Colonic mucosa (tissue), 4 donors: ENCODE results near the gene HLA-E. TPM values are rescaled to one million over a fixed set of nuclear protein-coding genes. Genes with fewer than 3 reads are reported as not detected.
"Not testable (repeated sequence)": the region's sequence is repeated elsewhere in the genome, so short reads cannot be mapped to it uniquely, and the experiment has no call there.

Experiments
- DNase-seq: peaks from one replicate; pipeline ENCODE4 v3.0.0-alpha.2; 2020
- H3K27ac ChIP-seq: fragments of 200-600 bp; one replicate; pipeline ENCODE4 v1.8.0; 2021
- H3K27me3 ChIP-seq: fragments of 200-600 bp; one replicate; pipeline ENCODE4 v1.8.0; 2021
- H3K36me3 ChIP-seq: fragments of 200-600 bp; one replicate; pipeline ENCODE4 v1.8.0; 2021
- H3K4me1 ChIP-seq: fragments of 200-600 bp; one replicate; pipeline ENCODE4 v1.8.0; 2021; ENCODE audit warnings: mild to moderate bottlenecking
- H3K4me3 ChIP-seq: fragments of 200-600 bp; one replicate; pipeline ENCODE4 v1.8.0; 2021
- H3K9ac ChIP-seq, 2 donors: one replicate each; pipeline ENCODE4 v1.7.0; 2013; ENCODE audit warnings: control low read depth in 2 of 2, low read depth in 2 of 2, low read length in 2 of 2
- H3K9me3 ChIP-seq: fragments of 200-600 bp; one replicate; pipeline ENCODE4 v1.8.0; 2021
- intact Hi-C: fragments of 100-400 bp; cut with DNase I; formaldehyde crosslinking; loops from one replicate; pipeline ENCODE4 v1.14.1; 2022
- total RNA-seq, 2 donors: library from RNA; stranded (reverse); fragmentation: NEBNext Ultra II Directional in 1 of 2; extraction: Animal tissue kit (Norgen Biotek cat#: 25700) in 1 of 2; gene quantifications; one replicate each; pipeline ENCODE4 v1.2.1, GENCODE V29; 2021
- TF ChIP-seq, protein P1 (sequence below): fragments of 200-600 bp; IDR thresholded peaks from one replicate; pipeline ENCODE4 v1.8.0; 2022; ENCODE audit warnings: antibody characterized with exemption, mild to moderate bottlenecking
- donor health status: healthy.
- donor health status: DM: no; HTN: no; CAD: no.
- donor health status: DM: no; HTN: no; CAD: no.

Gene HLA-E
- total RNA-seq, 2 donors from 2014 or later: 208 to 471 TPM

GRCh38 chr6:30481965-30482644 is 7.2 kb upstream of the HLA-E start:
- not testable (repeated sequence) for H3K36me3 ChIP-seq, H3K9me3 ChIP-seq, H3K4me1 ChIP-seq, H3K9ac ChIP-seq, H3K27ac ChIP-seq, H3K4me3 ChIP-seq
- H3K27me3 ChIP-seq: peaks cover 15% of the 10 kb centered on the region
- DNase-seq: peak; percentile 81
- intact Hi-C loops: loop anchor here (2.0 to 5.0 kb wide), 3 partner anchors 53 to 190 kb away; partner anchors contain the start of gene DHX16
- TF ChIP-seq, protein P1, sequence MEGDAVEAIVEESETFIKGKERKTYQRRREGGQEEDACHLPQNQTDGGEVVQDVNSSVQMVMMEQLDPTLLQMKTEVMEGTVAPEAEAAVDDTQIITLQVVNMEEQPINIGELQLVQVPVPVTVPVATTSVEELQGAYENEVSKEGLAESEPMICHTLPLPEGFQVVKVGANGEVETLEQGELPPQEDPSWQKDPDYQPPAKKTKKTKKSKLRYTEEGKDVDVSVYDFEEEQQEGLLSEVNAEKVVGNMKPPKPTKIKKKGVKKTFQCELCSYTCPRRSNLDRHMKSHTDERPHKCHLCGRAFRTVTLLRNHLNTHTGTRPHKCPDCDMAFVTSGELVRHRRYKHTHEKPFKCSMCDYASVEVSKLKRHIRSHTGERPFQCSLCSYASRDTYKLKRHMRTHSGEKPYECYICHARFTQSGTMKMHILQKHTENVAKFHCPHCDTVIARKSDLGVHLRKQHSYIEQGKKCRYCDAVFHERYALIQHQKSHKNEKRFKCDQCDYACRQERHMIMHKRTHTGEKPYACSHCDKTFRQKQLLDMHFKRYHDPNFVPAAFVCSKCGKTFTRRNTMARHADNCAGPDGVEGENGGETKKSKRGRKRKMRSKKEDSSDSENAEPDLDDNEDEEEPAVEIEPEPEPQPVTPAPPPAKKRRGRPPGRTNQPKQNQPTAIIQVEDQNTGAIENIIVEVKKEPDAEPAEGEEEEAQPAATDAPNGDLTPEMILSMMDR: peak; percentile 72

GRCh38 chr6:30483677-30484279 is 5.5 kb upstream of the HLA-E start:
- no peaks in the 10 kb centered on the region for H3K4me1 ChIP-seq
- no peaks in the 10 kb centered on the region for H3K9me3 ChIP-seq
- peaks cover 15% of the 10 kb centered on the region for H3K27me3 ChIP-seq
- no peaks in the 10 kb centered on the region for H3K36me3 ChIP-seq
- H3K4me3 ChIP-seq: no peak overlapping the region
- peak; percentile 68 for DNase-seq
- H3K9ac ChIP-seq: no peak overlapping the region
- TF ChIP-seq, protein P1: peak; percentile 49
- intact Hi-C loops: loop anchor here (2.0 to 5.0 kb wide), 3 partner anchors 51 to 189 kb away; partner anchors contain the start of gene DHX16
- H3K27ac ChIP-seq: no peak overlapping the region

DNA sequence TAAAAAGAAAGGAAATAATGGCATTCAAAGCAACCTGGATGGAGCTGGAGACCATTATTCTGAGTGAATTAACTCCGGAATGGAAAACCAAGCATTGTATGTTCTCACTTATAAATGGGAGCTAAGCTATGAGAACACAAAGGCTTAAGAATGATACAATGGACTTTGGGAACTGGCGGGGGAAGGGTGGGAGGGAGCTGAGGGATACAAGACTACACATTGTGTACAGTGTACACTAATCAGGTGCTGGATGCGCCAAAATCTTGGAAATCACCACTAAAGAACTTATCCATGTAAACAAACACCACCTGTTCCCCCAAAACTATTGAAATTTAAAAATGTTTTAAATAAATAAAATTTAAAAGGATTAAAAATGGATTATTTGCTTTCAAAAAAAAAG is 4.1 kb upstream of the HLA-E start:
- Histone ChIP-seq H3K4me3 (no peak overlapping the region), H3K4me1 (no peaks in the 10 kb centered on the region), H3K9ac (no peak overlapping the region), H3K27ac (no peak overlapping the region), H3K27me3 (peaks cover 15% of the 10 kb centered on the region), H3K36me3 (peaks cover 1% of the 10 kb centered on the region), H3K9me3 (no peaks in the 10 kb centered on the region)
- no peak for DNase-seq
- TF ChIP-seq, protein P1: no peak
- intact Hi-C loops: no loop called here

DNA sequence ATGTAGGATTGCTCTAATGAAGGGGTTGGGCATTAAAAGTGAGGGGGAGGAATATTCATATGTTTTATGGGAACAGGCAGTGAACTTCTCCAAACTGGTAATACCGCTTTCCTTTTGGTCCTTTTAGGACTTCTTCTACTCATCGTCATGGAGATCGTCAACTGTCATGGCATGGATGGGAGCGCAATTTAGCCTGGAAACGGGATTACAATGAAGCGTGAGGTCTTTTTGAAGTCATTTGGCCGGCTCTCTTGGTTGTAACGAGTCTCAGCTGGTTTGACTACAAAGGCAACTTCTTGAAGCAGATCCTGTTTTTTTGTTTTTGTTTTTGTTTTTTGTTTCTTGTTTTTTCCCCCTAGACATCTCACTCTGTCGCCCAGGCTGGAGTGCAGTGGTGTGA is 1.4 kb upstream of the HLA-E start:
- no peak overlapping the region for H3K9ac ChIP-seq
- no peak overlapping the region for H3K4me3 ChIP-seq
- no peaks in the 10 kb centered on the region for H3K9me3 ChIP-seq
- intact Hi-C loops: no loop called here
- no peak overlapping the region for H3K27ac ChIP-seq
- peaks cover 4% of the 10 kb centered on the region for H3K4me1 ChIP-seq
- no peaks in the 10 kb centered on the region for H3K27me3 ChIP-seq
- TF ChIP-seq, protein P1: no peak
- H3K36me3 ChIP-seq: peaks cover 28% of the 10 kb centered on the region
- no peak for DNase-seq

- H3K9ac ChIP-seq, DNase-seq, H3K4me1 ChIP-seq, intact Hi-C loops, H3K9me3 ChIP-seq, H3K27me3 ChIP-seq: not testable (repeated sequence)
- H3K36me3 ChIP-seq: peaks cover 33% of the 10 kb centered on the region
- H3K27ac ChIP-seq: peak overlapping the region; percentile 100
- peak overlapping the region; percentile 98 for H3K4me3 ChIP-seq
Observed at GRCh38 chr6:30488697-30489080, 620 bp upstream of the HLA-E start.
